ENCODE measurements around the gene B4GALT2. TPM values are rescaled to one million over a fixed set of nuclear protein-coding genes. Genes with fewer than 3 reads are reported as not detected.

Gene B4GALT2
- total RNA-seq, 1 experiment from 2014 or later = 70.9 TPM

- Histone ChIP-seq H3K27me3 (ENCODE audit: insufficient read depth, low read length) (no peaks in the 10 kb centered on the region), H3T11ph (ENCODE audit: low read length) (no peak overlapping the region), H4K5ac (ENCODE audit: insufficient read length, low read depth, low read length) (no peak overlapping the region), H2BK5ac (ENCODE audit: insufficient read length, low read length) (no peak overlapping the region), H2BK12ac (ENCODE audit: insufficient read length, low read depth, low read length) (no peak overlapping the region), H3K56ac (ENCODE audit: insufficient read length, low read depth, low read length) (no peak overlapping the region), H3K23me2 (ENCODE audit: insufficient read length, low read depth, low read length, poor library complexity, severe bottlenecking) (peaks cover 23% of the 10 kb centered on the region), H3K23ac (ENCODE audit: insufficient read length, low read depth, low read length) (no peak overlapping the region), H3K18ac (ENCODE audit: insufficient read length, low read depth, low read length) (no peak overlapping the region), H3K27ac (ENCODE audit: insufficient read length, low read depth, low read length) (no peak overlapping the region), H3K9ac (ENCODE audit: extremely low read depth, insufficient read length, low read length) (no peak overlapping the region), H3K4me1 (ENCODE audit: insufficient read depth, low read length) (peaks cover 8% of the 10 kb centered on the region; the same call in 1 of the 2 replicates), H3K4me2 (ENCODE audit: insufficient read depth, insufficient read length, low read length) (no peak overlapping the region), H3K14ac (ENCODE audit: insufficient read depth, low read length) (no peak overlapping the region), H3K79me1 (ENCODE audit: insufficient read depth, low read depth, low read length, poor library complexity, severe bottlenecking) (peaks cover 6% of the 10 kb centered on the region), H2BK20ac (ENCODE audit: low read depth, low read length, poor library complexity, severe bottlenecking) (no peak overlapping the region), H4K20me1 (ENCODE audit: control insufficient read depth, insufficient read depth, insufficient read length) (no peaks in the 10 kb centered on the region), H2BK15ac (ENCODE audit: low read depth, low read length) (no peak overlapping the region), H3K4ac (ENCODE audit: low read depth, low read length) (no peak overlapping the region), H4K91ac (ENCODE audit: insufficient read length, low read depth, low read length) (no peak overlapping the region), H2AFZ (ENCODE audit: low read length) (no peak overlapping the region), H3K9me3 (ENCODE audit: control insufficient read depth, low read depth, low read length) (no peaks in the 10 kb centered on the region), H2AK5ac (ENCODE audit: insufficient read length, low read length) (no peak overlapping the region), H2BK120ac (ENCODE audit: low read depth, low read length, poor library complexity, severe bottlenecking) (no peak overlapping the region), H3K79me2 (ENCODE audit: insufficient read depth, low read length) (peaks cover 3% of the 10 kb centered on the region; the same call in 1 of the 2 replicates), H4K8ac (replicated peaks; ENCODE audit: insufficient read length, low read depth, low read length) (no peak overlapping the region)
- no peaks in the 10 kb centered on the region for H3K27me3 Mint-ChIP-seq (ENCODE audit: low read depth)
- no CpG with 5 or more reads among the region's 8 CpGs for WGBS (ENCODE audit: extremely low coverage, insufficient read length, low lambda C conversion rate)
- no peaks in the 10 kb centered on the region; a peak in 1 of 5 replicates for H3K9me3 Mint-ChIP-seq
- peaks cover 36 to 41% of the 10 kb centered on the region in 2 experiments for H3K4me1 Mint-ChIP-seq
- DNase-seq = no peak
- no peak overlapping the region for H3K27ac Mint-ChIP-seq
- TF ChIP-seq, protein P1, sequence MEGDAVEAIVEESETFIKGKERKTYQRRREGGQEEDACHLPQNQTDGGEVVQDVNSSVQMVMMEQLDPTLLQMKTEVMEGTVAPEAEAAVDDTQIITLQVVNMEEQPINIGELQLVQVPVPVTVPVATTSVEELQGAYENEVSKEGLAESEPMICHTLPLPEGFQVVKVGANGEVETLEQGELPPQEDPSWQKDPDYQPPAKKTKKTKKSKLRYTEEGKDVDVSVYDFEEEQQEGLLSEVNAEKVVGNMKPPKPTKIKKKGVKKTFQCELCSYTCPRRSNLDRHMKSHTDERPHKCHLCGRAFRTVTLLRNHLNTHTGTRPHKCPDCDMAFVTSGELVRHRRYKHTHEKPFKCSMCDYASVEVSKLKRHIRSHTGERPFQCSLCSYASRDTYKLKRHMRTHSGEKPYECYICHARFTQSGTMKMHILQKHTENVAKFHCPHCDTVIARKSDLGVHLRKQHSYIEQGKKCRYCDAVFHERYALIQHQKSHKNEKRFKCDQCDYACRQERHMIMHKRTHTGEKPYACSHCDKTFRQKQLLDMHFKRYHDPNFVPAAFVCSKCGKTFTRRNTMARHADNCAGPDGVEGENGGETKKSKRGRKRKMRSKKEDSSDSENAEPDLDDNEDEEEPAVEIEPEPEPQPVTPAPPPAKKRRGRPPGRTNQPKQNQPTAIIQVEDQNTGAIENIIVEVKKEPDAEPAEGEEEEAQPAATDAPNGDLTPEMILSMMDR (conservative IDR thresholded peaks at IDR 0.05) = no peak
- peaks cover 25 to 47% (median 46%) of the 10 kb centered on the region in 3 experiments; a peak in 6 of 7 replicates for H3K36me3 Mint-ChIP-seq (ENCODE audit: insufficient read depth in 1 of 3, low read depth in 3 of 3)
- H3K4me3 Mint-ChIP-seq = peak overlapping the region; percentile 82 to 95; a peak in 4 of 5 replicates
Observed at GRCh38 chr1:43976890-43977289, 2.1 kb upstream of the B4GALT2 start.
